ENCODE measurements around the gene KIF5C.

Gene KIF5C

GRCh38 chr2:148998165-148998830 lies 123.3 kb downstream of the KIF5C start:
- no peak for DNase-seq

DNA sequence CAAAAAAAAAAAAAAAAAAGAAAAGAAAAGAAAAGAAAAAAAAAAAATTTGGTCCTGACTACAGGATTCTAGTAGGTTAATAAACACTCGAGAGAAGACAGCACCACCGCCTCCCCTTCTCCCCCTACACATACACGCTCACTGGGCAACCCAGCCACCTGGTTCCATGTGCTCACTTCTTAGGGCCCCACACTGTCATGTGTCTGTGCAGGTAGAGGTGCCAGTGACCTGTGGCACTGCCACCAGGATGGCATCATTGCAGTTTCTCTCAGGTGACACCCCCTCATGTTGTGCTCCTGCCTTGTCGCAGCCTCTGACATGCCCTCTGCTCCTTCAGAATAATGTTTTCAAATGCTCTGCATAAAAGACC lies 123.8 kb downstream of the KIF5C start:
- no peak for DNase-seq

DNA sequence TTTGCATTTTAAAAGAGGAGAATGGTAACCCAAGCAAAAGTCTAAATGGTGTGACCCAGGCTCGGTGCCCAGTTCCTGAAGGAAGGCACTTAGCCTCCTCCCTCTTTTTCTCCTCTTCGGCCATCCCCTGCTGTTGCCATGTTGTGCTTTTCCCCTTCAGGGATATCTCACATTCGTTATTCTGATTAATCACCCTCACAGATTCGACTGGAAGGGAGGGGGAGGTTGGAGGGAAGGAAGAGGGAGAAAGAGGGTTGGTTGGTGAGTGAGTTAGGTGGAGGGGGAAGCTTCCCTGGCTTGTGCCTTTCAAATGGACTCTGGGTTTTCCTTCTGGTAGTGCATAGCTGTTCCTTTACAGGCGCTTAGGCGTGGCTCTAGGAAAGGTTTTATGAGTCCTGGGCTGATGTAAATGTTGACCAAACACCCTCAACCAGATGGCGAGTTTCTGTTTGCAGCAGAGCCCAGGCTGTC lies 124.5 kb downstream of the KIF5C start:
- peak; percentile 53 for DNase-seq

- DNase-seq, result no peak
Observed at GRCh38 chr2:149000158-149000938, 125.3 kb downstream of the KIF5C start.

DNA sequence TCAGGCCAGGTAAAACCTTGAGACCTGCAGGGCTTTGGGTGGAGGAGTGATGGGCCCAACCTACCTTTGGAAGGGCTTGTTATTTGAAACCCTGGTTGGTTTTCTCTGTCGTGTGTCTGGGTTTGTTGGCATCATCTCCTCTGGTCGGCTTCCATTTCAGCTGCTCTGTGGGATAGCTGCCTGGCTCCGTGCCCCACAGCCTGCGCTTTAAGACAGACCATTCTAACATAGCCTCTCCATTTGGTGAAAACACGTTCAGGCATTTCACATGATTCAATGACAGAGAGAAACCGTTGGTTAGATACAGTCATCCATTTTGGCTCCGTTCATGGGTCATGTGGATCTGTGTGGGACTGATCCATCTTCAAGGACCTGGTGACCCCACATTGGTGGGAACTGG lies 126.5 kb downstream of the KIF5C start:
- no peak for DNase-seq

DNA sequence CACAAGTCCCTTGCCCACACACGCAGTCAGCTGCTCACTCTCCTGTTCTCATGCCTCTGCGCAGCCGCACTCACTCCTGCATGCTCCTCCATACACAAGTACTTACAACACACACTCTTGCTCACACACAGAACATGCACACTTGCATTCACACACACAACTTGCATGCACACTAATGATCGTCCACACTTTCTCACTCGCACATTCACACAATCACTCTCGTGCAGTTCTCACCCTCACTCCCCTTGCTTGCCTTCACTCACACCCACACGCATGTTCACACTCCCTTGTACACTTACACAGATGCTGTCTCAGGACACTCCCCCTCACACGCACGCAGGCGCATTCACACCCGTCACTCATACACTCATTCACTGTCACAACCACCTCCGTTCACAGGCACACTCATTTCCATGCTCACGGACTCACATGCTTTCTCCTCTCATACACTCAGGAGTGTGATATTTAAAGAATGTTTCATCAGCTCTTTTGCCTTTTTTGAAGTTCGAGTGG lies 127.4 kb downstream of the KIF5C start:
- no peak for DNase-seq

DNA sequence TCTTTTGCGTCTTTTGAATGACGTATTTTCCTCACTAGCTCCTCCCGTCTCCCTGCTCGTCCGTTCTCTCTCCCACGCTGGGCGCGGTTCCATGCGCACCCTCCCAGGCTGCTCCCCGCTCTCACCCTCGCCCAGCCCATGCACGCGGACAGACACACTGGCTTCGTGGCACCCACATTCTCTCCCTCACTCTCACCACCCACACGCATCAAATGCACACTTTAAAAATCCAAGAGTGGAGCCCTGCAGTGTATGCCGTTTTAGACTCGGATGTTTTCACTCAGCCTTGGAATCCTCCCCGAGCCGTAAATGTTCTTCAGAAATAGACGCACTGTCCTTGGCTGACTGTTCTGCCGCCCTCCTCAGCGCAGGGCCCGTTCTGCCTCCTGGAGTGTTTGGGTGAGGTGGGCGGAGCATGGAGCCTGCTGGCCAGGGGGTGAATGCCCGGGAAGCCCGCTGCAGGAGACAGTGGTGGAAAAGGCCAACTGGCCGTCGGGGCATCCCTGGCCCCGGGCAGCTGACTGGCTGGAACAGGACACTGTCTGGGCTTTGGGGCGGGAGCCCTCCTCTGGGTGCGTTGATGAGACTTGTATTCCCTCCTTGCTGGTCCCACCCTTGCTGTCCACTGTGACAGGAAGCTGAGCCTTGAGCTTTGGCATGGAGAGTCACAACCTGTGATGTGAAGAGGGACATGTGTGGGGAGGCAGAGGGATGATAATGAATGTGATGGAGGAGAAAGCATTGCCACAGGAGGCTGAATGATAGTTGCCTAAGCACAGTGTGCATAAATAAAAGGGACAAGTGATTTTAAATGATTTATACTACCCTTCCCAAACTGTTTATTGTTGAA lies 128.1 kb downstream of the KIF5C start:
- no peak for DNase-seq

GRCh38 chr2:149004836-149005235 lies 129.8 kb downstream of the KIF5C start:
- DNase-seq, result no peak

DNA sequence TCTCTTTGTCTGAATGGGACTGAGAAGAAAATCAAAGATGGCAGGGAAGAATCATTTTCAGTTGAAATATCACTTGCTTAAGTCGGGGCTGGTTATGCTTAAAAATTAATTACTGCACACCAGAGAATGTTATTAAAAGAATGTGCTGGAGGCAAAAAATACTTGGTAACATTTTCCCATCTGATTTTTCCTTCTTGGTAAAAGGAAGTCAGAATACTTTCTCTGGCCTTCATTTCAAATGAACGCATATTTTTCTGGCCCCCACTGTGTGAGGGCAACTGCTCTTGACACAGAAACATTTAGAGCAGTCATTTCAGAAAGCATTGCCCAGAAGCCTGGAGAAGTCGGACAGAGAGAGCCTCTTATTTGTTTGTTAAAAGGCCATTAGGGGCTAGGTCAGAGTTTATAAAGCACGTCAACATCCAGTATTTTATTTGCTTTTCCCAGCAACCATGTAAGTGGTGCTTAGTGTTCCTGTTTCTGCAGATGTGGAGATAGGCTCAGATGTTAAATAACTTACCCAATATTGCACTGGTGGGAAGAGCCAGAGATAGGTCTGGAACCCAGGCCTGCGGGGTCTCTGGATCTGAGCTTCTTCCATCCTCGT lies 130.5 kb downstream of the KIF5C start:
- no peak for DNase-seq

DNA sequence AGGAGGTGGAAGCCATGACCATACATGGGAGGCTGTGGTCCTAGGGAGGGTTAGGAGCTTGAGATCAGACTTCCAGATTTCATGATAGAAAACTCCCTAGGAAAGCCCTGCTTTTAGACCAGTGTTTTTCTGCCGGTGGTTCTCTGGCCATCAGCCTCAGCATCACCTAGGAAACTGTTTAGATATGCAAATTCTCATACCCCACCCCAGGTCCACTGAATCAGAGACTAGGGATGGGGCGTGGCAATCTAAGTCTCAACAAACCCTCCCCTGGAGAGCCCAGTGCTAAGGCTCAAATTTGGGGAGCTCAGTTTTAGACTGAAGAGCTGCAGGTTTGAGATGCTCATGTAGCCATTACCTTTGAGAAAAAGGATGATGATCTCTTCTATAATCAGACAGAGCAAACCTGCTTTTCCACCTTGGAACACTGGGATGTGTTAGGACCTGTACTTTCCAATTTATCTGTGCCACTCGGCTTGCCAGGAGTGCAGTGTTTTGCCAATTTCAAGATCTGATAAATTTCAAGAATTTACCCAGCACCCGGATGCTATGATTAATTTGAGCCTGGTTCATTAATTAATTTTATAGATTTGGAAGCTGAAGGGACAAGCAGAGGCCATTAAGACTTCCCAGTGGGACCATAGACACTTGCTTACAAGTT lies 132.0 kb downstream of the KIF5C start:
- no peak for DNase-seq

DNA sequence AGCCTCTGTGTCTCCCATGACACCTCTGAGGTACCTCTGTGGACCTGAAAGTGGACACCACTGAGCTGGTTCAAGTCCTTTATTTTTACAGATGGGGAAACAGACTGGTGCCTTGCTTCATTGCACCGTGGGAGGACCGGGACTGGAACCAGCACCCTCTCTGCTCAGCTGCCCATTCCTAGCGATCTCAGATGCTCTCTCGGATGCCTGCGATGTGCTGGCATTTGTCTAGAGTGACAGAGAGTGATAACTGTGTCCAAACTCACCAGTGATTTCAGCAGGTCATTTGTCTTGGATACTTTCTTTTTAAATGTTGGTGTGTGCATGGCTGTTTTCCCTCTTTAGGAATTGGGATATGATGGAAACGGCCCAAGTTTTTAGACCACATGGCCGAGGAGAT lies 133.4 kb downstream of the KIF5C start:
- DNase-seq, result no peak

DNA sequence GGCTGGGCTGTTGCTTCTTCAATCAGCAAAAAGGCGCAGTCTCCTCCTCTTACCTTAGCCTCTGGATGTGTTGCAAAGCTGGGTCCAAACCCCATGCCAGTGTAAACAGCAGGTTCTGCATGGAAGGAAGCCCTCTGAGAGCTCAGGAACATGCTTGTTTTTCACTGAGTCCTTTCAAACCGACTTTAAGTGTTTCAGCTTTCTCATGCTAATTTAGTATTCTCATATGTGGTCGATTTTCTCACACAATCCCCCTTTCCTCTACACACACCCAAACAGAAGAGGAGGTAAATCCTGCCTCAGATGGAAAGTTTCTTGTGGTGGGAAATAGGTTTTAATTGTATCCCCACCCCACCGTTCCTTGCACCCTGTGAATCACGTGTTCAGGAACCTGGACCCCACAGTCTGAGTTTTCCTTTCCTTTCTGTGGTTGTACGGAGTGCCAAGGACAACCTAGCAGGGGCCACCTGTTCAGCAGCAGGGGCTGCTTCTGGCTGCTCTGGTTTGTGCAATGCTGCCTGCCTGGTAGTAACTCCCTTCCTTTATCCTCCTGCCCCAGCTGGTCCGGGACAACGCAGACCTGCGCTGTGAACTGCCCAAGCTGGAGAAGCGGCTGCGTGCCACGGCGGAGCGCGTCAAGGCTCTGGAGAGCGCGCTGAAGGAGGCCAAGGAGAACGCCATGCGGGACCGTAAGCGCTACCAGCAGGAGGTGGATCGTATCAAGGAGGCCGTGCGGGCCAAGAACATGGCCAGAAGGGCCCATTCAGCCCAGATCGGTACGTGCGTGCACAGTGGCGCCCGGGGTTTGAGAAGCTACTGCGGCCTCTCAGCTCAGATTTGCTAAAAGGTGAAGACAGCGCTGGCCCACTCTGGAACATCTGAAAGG lies 134.8 kb downstream of the KIF5C start:
- no peak for DNase-seq

- DNase-seq, result no peak
Observed at GRCh38 chr2:149012545-149012944, 137.5 kb downstream of the KIF5C start.

GRCh38 chr2:149015501-149015900 lies 140.5 kb downstream of the KIF5C start:
- DNase-seq, result no peak

DNA sequence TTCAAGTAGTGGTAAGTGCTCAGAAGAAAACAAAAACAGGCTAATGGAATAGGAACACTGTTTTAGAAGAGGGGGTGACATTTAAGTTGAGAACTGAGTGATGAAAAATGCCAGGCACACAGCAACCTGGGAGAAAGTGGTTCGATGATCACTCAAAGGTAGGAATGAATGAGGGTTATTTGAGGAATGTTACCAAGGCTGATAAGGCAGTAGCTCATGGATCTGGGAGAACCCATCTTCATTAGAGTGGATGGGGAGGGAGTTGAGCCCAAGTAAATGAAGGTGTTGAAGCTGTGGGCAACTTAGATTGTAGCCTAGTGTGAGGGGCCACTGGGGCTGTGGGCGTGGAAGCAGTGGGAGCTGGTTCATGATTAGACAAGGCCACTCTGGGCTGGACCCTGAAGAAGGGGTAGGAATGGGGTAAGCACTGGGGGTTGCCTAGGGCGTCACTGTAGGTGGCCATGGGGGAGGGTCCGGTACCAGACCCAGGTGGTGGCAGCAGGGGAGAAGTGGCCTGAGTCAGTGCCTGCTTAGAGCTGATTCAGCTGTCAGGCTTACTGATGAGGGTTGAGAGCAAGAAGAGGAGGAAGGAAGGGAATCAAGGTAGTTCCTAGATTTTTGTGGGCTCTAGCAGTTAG lies 141.0 kb downstream of the KIF5C start:
- DNase-seq, result no peak

DNA sequence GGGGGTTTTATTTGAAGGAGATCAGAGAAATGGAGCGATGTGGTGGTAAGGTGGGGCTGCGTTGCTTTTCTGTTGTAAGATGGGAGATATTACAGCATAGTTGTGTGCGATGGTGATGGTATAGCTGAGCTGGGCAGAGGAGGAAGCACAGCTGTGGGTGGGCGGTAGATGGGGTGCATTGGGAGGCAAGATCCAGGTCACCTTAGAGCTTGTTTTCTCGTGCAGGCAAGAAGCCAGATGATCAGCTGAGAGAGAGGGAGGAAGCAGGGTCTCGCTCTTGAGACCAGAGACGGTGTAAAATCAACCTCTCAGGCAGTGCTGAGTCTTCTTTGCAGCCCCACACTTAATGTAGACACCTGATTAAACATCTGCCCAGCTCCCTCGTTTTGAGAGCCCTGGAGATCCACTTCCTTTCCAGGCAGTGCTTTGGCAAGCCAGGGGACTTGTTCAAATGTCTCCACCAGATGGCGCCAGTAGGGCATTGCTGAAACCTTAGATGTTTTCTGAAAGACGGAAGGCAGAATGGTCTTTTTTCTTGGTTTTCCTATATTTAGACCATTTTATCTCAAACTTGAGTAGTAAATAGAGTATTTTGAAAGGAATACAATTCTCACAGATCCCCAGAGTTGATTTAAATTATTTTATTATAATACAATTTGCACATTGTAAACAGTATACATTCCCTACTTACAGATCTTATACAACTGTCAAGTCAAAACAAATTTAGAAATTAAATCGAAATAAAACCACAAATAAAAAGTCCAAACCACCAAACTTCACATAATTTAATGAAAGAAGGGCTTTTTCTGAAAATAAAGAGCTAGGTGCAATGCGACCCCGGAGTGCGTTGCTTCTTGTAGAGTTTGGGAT lies 142.3 kb downstream of the KIF5C start:
- peak; percentile 82 for DNase-seq

DNA sequence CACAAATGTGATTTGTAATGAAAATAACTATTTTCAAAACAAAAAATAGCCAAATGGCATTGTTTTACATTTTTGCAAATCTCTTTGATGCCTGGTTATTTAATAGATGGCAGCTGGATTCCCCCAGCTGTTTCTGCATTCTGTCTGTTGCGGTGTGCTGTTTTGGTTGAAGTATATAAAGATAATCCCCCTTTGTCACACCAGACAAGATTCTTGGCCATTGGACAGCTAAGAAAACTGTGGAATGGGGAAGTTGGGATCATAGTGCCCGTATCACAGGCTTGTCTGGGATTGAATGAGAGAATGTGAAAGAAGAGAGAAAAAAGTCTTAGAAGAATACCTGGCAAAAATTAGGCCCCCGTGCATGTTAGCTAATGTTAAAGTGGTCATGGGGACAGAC lies 144.0 kb downstream of the KIF5C start:
- no peak for DNase-seq

DNA sequence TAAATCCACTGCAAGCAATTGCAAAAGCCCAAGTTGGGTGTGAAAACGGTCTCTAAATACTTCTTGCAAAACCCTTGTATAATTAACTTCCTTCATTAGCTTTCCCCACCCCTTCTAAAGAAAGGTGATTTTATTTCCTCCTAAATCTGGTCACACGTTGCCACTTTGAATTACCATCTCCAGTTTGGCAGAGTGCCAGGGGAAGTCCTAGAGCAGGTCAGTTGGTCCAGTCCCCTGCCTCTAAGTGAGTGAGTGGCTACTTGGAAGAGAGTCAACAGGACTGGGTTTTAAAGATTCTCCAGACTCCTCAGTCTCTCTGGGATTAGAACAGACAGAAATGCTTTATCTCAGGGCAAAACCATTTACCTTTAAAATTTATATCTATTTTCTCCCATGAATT lies 144.7 kb downstream of the KIF5C start:
- no peak for DNase-seq

- no peak for DNase-seq
Observed at GRCh38 chr2:149020432-149020851, 145.4 kb downstream of the KIF5C start.

DNA sequence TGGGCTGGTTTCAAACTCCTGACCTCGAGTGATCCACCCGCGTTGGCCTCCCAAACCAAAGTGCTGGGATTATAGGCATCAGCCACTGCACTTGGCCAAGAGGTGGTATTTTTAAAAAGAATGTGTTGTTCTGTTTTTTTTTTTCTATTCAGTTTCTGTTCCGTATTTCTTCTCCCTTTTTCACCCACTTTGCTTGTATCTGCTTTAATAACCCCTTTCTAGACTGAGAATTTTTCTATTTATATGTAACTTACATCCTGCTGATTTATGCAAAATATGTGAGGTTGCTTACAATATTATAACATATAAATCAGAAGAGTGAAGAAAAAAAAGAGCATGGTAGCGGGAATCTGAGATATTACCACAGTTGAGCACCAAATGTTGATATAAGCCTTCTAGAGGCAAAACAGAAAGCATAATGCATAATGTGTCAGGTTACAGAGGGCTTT lies 146.3 kb downstream of the KIF5C start:
- no peak for DNase-seq
